ENCODE data around the gene SLIT1. TPM values are rescaled to one million over a fixed set of nuclear protein-coding genes. Genes with fewer than 3 reads are reported as not detected.

SLIT1 gene
- total RNA-seq, 1 donor from 2014 or later: 0.12 TPM

DNA sequence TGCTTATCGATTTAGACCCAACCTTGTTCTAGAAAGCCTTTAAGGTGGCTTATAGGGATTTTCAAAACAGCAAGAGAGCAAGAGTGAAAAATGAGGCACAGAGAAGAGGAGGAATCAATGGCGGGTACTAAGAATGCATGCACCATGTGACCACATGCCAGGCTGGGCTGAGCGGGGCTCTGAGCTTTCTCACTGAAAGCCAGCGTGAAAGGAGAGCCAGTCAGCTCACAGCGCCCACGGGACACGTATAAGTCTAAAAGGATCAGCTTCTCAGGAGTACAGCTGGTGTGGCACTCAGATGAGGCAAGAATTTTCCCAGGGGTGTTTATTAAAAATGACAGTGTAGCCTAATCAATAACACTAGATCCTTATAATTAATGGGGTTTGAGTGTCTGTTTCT lies 114.3 kb downstream of the SLIT1 start:
- no peak overlapping the region for H3K4me3 ChIP-seq (ENCODE audit: low read depth, low read length)
- TF ChIP-seq, protein P1, sequence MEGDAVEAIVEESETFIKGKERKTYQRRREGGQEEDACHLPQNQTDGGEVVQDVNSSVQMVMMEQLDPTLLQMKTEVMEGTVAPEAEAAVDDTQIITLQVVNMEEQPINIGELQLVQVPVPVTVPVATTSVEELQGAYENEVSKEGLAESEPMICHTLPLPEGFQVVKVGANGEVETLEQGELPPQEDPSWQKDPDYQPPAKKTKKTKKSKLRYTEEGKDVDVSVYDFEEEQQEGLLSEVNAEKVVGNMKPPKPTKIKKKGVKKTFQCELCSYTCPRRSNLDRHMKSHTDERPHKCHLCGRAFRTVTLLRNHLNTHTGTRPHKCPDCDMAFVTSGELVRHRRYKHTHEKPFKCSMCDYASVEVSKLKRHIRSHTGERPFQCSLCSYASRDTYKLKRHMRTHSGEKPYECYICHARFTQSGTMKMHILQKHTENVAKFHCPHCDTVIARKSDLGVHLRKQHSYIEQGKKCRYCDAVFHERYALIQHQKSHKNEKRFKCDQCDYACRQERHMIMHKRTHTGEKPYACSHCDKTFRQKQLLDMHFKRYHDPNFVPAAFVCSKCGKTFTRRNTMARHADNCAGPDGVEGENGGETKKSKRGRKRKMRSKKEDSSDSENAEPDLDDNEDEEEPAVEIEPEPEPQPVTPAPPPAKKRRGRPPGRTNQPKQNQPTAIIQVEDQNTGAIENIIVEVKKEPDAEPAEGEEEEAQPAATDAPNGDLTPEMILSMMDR (conservative IDR thresholded peaks at IDR 0.05; ENCODE audit: low read depth, low read length): no peak
- DNase-seq (ENCODE audit: low read depth): no peak

DNA sequence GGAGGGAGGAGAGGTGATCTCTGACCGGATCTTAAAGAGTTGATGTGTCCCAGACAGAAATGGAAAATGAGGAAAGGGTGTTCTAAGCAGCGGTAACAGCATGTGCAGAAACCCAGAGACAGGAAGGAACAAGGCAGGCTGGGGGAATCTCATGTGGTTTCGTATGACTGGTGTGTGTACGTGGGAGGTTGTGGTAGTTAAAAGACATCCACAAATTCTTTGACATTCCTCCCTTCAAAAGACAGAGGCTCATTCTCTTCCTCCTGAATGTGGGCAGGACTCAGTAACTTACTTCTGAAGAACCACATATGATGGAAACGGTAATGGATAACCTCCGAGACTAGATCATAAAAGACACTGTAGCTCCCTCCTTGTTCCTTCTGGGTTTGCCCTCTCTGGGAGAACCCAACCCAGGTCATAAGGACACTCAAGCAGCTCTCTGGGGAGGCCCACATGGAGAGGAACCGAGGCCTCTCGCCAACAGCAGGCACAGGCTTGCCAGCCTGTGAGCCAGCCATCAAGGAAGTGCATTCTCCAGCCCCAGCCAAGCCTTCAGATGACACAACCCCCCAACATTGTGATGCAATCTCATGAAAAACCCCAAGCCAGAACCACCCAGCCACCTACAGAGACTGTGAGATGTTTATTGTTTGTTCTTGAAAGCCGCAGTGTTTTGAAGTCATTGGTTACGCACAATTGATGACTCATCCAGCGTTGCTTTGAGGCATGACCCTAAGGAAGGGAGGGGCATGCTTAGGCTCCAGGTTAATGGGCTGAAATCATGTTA lies 116.0 kb downstream of the SLIT1 start:
- no peak for DNase-seq (ENCODE audit: low read depth)
- H3K4me3 ChIP-seq (ENCODE audit: low read depth, low read length): no peak overlapping the region
- TF ChIP-seq, protein P1 (conservative IDR thresholded peaks at IDR 0.05; ENCODE audit: low read depth, low read length): no peak

DNA sequence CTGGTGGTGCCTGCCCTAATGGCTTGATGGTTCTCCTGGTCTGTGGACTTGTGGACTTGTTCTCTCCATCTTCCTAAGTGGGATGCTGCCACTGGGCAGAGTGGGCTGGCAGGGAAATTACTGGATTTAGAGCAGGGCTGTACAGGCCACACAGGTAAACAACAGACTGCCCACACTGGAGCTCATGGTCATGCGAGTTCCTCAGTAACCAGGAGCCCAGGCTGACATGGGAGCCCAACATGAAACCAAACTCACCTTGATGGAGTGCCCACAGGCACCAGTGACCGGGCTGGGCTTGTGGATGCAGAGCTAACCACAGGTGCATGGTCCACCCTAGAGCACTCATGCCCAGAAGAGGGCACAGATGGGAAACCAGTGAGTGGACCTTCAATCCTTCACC lies 116.7 kb downstream of the SLIT1 start:
- TF ChIP-seq, protein P1 (conservative IDR thresholded peaks at IDR 0.05; ENCODE audit: low read depth, low read length): no peak

DNA sequence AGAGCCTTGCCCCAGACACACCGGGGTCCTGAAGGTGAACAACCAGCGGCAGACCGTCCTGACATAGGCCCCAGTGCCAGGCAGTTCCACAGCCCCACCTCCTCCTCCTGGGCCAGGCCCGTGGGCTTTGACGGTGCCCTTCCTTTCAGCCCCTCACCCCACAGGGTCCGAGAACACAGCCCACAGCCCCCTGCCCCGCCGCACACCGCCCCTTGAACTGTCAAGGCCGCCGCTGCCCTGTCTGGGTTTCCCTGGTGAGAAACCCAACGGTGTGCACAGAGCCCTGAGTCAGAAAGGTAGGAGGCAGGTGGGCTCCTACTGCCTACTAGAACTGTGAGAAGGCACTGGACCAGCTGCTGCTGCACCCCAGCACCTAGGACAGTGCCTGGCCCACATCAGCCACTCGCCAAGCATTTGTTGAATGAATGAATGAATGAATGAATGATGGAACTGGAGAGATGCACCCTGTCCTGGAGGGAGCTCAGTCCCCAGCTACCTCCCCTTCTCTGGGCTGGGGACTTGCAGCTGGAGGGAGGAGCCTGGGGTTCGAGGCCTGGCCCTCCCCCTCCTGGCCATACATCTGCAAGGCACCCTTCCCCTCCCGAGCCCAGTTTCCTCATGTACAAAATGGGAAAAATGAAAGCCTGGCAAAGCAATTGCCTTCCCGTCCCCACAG lies 117.9 kb downstream of the SLIT1 start:
- no peak overlapping the region for H3K4me3 ChIP-seq (ENCODE audit: low read depth, low read length)
- TF ChIP-seq, protein P1 (conservative IDR thresholded peaks at IDR 0.05; ENCODE audit: low read depth, low read length): no peak

More for the DNA sequence above, 116.7 kb downstream of the SLIT1 start:
- no peak overlapping the region for H3K4me3 ChIP-seq (ENCODE audit: low read depth, low read length)
- no peak for DNase-seq (ENCODE audit: low read depth)

DNA sequence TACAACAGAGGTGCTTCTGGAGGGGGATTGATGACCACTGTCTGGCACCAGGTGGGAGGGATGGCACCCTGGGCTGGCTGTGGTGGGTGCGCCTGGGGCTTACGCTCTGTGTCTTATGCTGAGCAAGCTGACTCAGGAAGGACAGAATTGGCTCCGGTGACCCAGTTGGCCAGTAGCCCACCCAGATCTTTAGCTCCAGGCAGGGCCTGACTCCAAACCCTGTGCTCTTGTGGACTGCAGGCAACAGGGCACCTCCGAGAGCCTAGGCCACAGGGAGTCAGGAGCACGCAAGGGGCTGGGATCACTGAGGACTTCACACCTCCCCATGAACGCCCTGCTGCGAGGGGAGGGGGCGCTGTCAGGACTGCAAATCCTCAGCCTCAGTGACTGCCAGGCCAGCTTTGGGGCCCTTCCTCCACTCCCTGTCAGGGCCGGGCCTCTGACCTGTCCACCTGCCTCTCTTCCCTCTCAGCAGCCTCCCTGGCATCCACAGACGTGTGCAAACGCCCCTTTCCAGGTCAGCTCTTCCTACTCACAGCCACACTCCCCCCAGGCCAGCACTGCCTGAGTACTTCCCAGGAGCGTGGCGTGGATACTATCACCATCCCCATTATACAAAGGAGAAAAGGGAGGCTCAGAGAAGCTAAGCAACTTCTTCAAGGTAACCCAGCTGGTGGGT lies 118.7 kb downstream of the SLIT1 start:
- no peak overlapping the region for H3K4me3 ChIP-seq (ENCODE audit: low read depth, low read length)
- DNase-seq (ENCODE audit: low read depth): no peak
- TF ChIP-seq, protein P1 (conservative IDR thresholded peaks at IDR 0.05; ENCODE audit: low read depth, low read length): no peak

More for the DNA sequence above, 117.9 kb downstream of the SLIT1 start:
- DNase-seq (ENCODE audit: low read depth): no peak

DNA sequence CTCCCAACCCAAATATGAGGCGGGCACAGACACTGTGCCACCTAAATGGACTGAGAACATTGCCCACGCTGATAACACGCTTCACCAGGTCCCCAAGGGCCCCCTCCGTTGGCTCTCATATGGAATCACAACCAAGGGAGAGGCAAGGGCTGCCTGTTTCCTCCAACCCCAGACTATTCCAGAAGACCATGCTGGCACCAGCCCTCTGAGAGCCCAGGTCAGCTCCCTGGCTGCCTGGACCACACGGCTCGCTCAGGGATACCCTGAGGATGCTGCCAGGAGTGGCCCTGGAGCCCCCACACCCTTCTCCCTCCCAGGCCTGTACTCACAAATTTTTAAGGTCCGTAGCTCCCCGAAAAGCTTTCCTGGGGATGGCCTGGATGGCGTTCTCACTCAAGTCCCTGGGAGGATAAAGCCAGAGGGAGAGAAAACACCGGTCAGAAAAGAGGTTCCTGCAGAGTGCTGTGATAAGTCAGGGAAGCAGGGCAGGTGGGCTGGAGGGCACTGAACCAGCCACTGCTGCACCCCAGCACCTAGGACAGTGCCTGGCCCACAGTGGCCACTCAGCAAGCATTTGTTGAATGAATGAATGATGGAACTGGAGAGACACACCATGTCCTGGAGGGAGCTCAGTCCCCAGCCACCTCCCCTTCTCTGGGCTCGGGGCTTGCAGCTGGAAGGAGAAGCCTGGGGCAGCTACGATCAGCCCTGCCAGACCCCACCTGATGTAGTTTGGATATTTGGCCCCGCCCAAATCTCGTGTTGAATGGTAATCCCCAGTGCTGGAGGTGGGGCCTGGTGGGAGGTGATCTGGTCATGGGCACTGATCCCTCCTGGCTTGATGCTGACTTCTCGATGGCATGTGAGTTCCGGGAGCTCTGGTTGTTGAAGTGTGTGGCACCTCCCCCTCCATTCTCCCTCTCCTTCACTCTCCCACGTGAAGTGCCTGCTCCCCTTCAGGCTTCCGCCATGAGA lies 119.8 kb downstream of the SLIT1 start:
- TF ChIP-seq, protein P1 (conservative IDR thresholded peaks at IDR 0.05; ENCODE audit: low read depth, low read length): no peak
- no peak for DNase-seq (ENCODE audit: low read depth)
- no peak overlapping the region for H3K4me3 ChIP-seq (ENCODE audit: low read depth, low read length)
